HepG2 (cell line): Measurements from ENCODE around the gene SLC2A13. TPM values are rescaled to one million over a fixed set of nuclear protein-coding genes. Genes with fewer than 3 reads are reported as not detected.

Source experiments
- ATAC-seq: fragments of 200-7000 bp; cut with Tn5 transposase; 3 replicates; pipeline ENCODE4 v1.9.1; 2020; ENCODE audit warnings: mild to moderate bottlenecking, moderate library complexity
- BruUV-seq: library from RNA; stranded (reverse); fragments of 400-500 nt; replicated peaks from 2 replicates; lab custom pipeline; 2021; lab: Mats Ljungman, UMichigan
- CTCF ChIA-PET: fragments of 300-600 bp; formaldehyde crosslinking; extraction: SDS; loops from one replicate; lab custom pipeline; 2021; ENCODE audit warnings: low total read pairs, inconsistent platforms, low intra/inter-chr PET ratio; lab: Yijun Ruan, JAX
- POLR2A ChIA-PET: fragments of 350-600 bp; sonication (Branson Sonifier 250); formaldehyde crosslinking; loops from one replicate; lab custom pipeline; 2020; ENCODE audit warnings: antibody characterized with exemption, inconsistent platforms; lab: Yijun Ruan, JAX
- DNase-seq: peaks from one replicate; pipeline ENCODE4 v3.0.0-alpha.2; 2015; ENCODE audit warnings: low spot score
- FAIRE-seq: peaks from 3 replicates; lab custom pipeline; 2011; peaks lifted over from hg19 to GRCh38; lab: Jason Lieb, UNC
- H2AFZ ChIP-seq: one replicate; pipeline ENCODE4 v1.6.1; 2011; ENCODE audit warnings: low read length, inconsistent platforms
- H3K27ac ChIP-seq: fragments of 300-600 bp; 3 replicates; pipeline ENCODE4 v1.8.0; 2011; ENCODE audit warnings: mixed run types, mild to moderate bottlenecking, mixed read lengths, low read length, inconsistent platforms; ENCODE audit not compliant: insufficient read depth; ENCODE audit errors: extremely low read length
- H3K27me3 ChIP-seq, 2 experiments: fragments of 200-600 bp in 1 of 2; 2 replicates in 1 of 2; 3 replicates in 1 of 2; pipeline versions ENCODE4 v1.6.0 to v1.8.0; 2011; ENCODE audit warnings: low read length in 2 of 2, mild to moderate bottlenecking in 2 of 2, moderate library complexity in 2 of 2, inconsistent platforms in 1 of 2; ENCODE audit not compliant: insufficient read depth in 2 of 2, control insufficient read depth in 1 of 2
- H3K36me3 ChIP-seq, 2 experiments: fragments of 200-600 bp in 1 of 2; replicated peaks in 1 of 2; 2 replicates in 1 of 2; 3 replicates in 1 of 2; pipeline versions ENCODE4 v1.5.1 to v1.8.0; 2011; ENCODE audit warnings: low read length in 2 of 2, inconsistent platforms in 1 of 2; ENCODE audit not compliant: insufficient read depth in 2 of 2, control insufficient read depth in 1 of 2
- H3K4me1 ChIP-seq: 2 replicates; pipeline ENCODE4 v1.5.1; 2012; ENCODE audit warnings: low read length, inconsistent platforms; ENCODE audit not compliant: insufficient read depth
- H3K4me2 ChIP-seq: 2 replicates; pipeline ENCODE4 v1.6.0; 2011; ENCODE audit warnings: low read depth, low read length, inconsistent platforms
- H3K4me3 ChIP-seq, 3 experiments: fragments of 200-600 bp in 1 of 3; sonication (generic), shearing (Covaris generic) in 1 of 3; replicated peaks in 1 of 3; 2 replicates each; pipeline ENCODE4 v1.5.1; 2011 to 2016; ENCODE audit warnings: low read length in 3 of 3, inconsistent platforms in 2 of 3, low read depth in 2 of 3, mild to moderate bottlenecking in 2 of 3, control low read depth in 1 of 3, mixed read lengths in 1 of 3; ENCODE audit not compliant: insufficient read depth in 1 of 3
- H3K79me2 ChIP-seq: one replicate; pipeline ENCODE4 v1.6.1; 2011; ENCODE audit warnings: low read length, inconsistent platforms; ENCODE audit not compliant: insufficient read depth
- H3K9ac ChIP-seq: 2 replicates; pipeline ENCODE4 v1.6.0; 2011; ENCODE audit warnings: mild to moderate bottlenecking, low read depth, low read length, inconsistent platforms; ENCODE audit not compliant: insufficient read depth
- H3K9me3 ChIP-seq: 2 replicates; pipeline ENCODE4 v1.5.1; 2012; ENCODE audit warnings: mild to moderate bottlenecking, low read length
- H4K20me1 ChIP-seq: 2 replicates; pipeline ENCODE4 v1.6.0; 2011; ENCODE audit warnings: inconsistent platforms, mild to moderate bottlenecking, low read length, moderate library complexity; ENCODE audit not compliant: insufficient read depth
- CEBPB ChIP-seq: IDR thresholded peaks from 2 replicates; pipeline ENCODE4 v1.6.1; 2011; ENCODE audit warnings: low read depth, low read length, improper control_type of control experiment, borderline replicate concordance
- CREM ChIP-seq, 2 experiments: sonication (generic) in 1 of 2; formaldehyde crosslinking in 1 of 2; IDR thresholded peaks; 2 replicates each; pipeline versions ENCODE4 v1.4.0 to v1.6.1; 2016 to 2020; ENCODE audit warnings: antibody characterized with exemption in 1 of 2, mild to moderate bottlenecking in 1 of 2, missing genetic modification reagents in 1 of 2
- FOXA1 ChIP-seq, 2 experiments: fragments of 450-650 bp in 1 of 2; sonication (generic) in 1 of 2; formaldehyde crosslinking in 1 of 2; IDR thresholded peaks; 2 replicates each; pipeline versions ENCODE4 v1.4.0 to v1.6.1; 2016 to 2020; ENCODE audit warnings: missing genetic modification reagents in 1 of 2
- MAZ ChIP-seq, 2 experiments: sonication (generic) in 1 of 2; formaldehyde crosslinking in 1 of 2; IDR thresholded peaks; 2 replicates each; pipeline versions ENCODE4 v1.5.0 to v1.6.1; 2012 to 2020; ENCODE audit warnings: low read depth in 2 of 2, mild to moderate bottlenecking in 2 of 2, borderline replicate concordance in 1 of 2, improper control_type of control experiment in 1 of 2, low read length in 1 of 2, missing genetic modification reagents in 1 of 2, moderate library complexity in 1 of 2
- MTA3 ChIP-seq: sonication (generic); formaldehyde crosslinking; IDR thresholded peaks from 2 replicates; pipeline ENCODE4 v1.4.0; 2020; ENCODE audit warnings: missing genetic modification reagents
- RAD51 ChIP-seq: fragments of 450-650 bp; IDR thresholded peaks from 2 replicates; pipeline ENCODE4 v1.6.1; 2016; ENCODE audit warnings: borderline replicate concordance
- REXO4 ChIP-seq: sonication (generic); formaldehyde crosslinking; IDR thresholded peaks from 2 replicates; pipeline ENCODE4 v1.8.0; 2022; ENCODE audit warnings: missing genetic modification reagents, mild to moderate bottlenecking, borderline replicate concordance
- RFX5 ChIP-seq: IDR thresholded peaks from 2 replicates; pipeline ENCODE4 v1.6.1; 2011; ENCODE audit warnings: low read depth, low read length, improper control_type of control experiment
- RFXANK ChIP-seq: IDR thresholded peaks from 2 replicates; pipeline ENCODE4 v1.6.1; 2016
- U2AF1 ChIP-seq: fragments of 200-400 bp; formaldehyde crosslinking; optimal IDR thresholded peaks from 2 replicates; pipeline ENCODE3; 2017; ENCODE audit warnings: mild to moderate bottlenecking, low read depth, low read length
- ZNF430 ChIP-seq: sonication (generic); formaldehyde crosslinking; IDR thresholded peaks from 2 replicates; pipeline ENCODE4 v1.9.0; 2021; ENCODE audit warnings: mild to moderate bottlenecking, missing genetic modification reagents
- ZNF737 ChIP-seq: sonication (generic); formaldehyde crosslinking; IDR thresholded peaks from 2 replicates; pipeline ENCODE4 v1.5.0; 2020; ENCODE audit warnings: missing genetic modification reagents, mild to moderate bottlenecking, borderline replicate concordance
- ZSCAN31 ChIP-seq: sonication (generic); formaldehyde crosslinking; IDR thresholded peaks from 2 replicates; pipeline ENCODE4 v1.5.0; 2020; ENCODE audit warnings: low read depth, mild to moderate bottlenecking, missing genetic modification reagents
- WGBS: methylation state at CpG from one replicate; pipeline ENCODE4 v1.1.6; 2017; ENCODE audit warnings: low lambda C conversion rate; 5-methylcytosine and 5-hydroxymethylcytosine counted together
- in situ Hi-C: cut with HindIII; loops from 2 replicates; pipeline ENCODE4 v1.10.0; 2017; ENCODE audit warnings: low pct_unique_long_range_greater_than_20kb; ENCODE audit not compliant: extremely low pct_ligation_motif_present
- intact Hi-C: fragments of 100-400 bp; cut with micrococcal nuclease; formaldehyde crosslinking; loops from one replicate; pipeline ENCODE4 v1.10.0; 2022; ENCODE audit not compliant: unreplicated experiment
- polyA plus RNA-seq, 8 experiments: library from polyadenylated mRNA; depleted of rRNA in 3 of 8; stranded (reverse) in 7 of 8; unstranded in 1 of 8; fragments of >200 nt; fragmentation: Illumina TruSeq in 4 of 8; extraction: Trizol in 4 of 8; gene quantifications; 2 replicates each; pipeline versions ENCODE4 v1.2.1 to v1.2.3, GENCODE V29; 2011 to 2016; ENCODE audit warnings: low read depth in 4 of 8, missing spikeins in 1 of 8, mixed read lengths in 1 of 8; ENCODE audit not compliant: insufficient read depth in 1 of 8
- total RNA-seq, 5 experiments: library from RNA; depleted of rRNA; stranded (reverse); fragments of >200 nt; fragmentation: Illumina TruSeq; extraction: Trizol; gene quantifications; 2 replicates each; pipeline ENCODE4 v1.2.3, GENCODE V29; 2016; ENCODE audit warnings: low read depth in 1 of 5
- TF ChIP-seq, protein P1 (sequence below): sonication (generic); formaldehyde crosslinking; IDR thresholded peaks from 2 replicates; pipeline ENCODE4 v1.5.1; 2020; ENCODE audit warnings: missing genetic modification reagents, mild to moderate bottlenecking, borderline replicate concordance
- TF ChIP-seq, protein P2 (sequence below): sonication (generic); formaldehyde crosslinking; IDR thresholded peaks from 2 replicates; pipeline ENCODE4 v1.4.0; 2020; ENCODE audit warnings: missing genetic modification reagents
- TF ChIP-seq, protein P3 (sequence below): sonication (generic); formaldehyde crosslinking; IDR thresholded peaks from 2 replicates; pipeline ENCODE4 v1.4.0; 2020; ENCODE audit warnings: missing genetic modification reagents

SLC2A13 gene
- total and polyA plus RNA-seq, 2 of the 13 experiments (the other 11 are each of a cell fraction or from before 2014, with no cell fraction given): 5.5 to 6.0 TPM

DNA sequence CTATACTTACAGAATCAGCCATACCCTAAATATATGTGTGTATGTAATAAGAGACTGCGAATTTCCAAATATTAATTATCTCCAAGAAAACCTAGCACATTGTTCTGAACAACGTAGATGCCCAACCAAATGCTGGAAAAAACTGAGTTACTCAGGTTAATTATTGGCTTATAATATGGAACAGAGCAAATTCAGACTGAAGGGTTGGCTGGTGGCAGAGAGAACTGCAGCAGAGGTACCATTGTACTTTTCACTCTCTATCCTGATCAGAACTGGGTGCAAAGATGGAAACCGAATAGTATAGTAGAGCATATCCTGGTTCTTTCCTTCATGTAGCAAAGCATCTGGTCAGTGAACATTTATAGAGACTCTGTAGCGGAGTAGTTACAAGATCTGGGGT, 185.7 kb downstream of the SLC2A13 start:
- TF ChIP-seq, protein P1, sequence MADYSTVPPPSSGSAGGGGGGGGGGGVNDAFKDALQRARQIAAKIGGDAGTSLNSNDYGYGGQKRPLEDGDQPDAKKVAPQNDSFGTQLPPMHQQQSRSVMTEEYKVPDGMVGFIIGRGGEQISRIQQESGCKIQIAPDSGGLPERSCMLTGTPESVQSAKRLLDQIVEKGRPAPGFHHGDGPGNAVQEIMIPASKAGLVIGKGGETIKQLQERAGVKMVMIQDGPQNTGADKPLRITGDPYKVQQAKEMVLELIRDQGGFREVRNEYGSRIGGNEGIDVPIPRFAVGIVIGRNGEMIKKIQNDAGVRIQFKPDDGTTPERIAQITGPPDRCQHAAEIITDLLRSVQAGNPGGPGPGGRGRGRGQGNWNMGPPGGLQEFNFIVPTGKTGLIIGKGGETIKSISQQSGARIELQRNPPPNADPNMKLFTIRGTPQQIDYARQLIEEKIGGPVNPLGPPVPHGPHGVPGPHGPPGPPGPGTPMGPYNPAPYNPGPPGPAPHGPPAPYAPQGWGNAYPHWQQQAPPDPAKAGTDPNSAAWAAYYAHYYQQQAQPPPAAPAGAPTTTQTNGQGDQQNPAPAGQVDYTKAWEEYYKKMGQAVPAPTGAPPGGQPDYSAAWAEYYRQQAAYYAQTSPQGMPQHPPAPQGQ: no peak
- TF ChIP-seq ZNF737 (CRISPR knock-in tag) (no peak), MTA3 (CRISPR knock-in tag) (no peak), CEBPB (no peak), RAD51 (no peak), ZNF430 (CRISPR knock-in tag) (no peak), REXO4 (no peak), MAZ (IDR thresholded peaks at IDR 0.05; ENCODE audit: borderline replicate concordance, low read depth, low read length) (no peak), MAZ (CRISPR knock-in tag; IDR thresholded peaks at IDR 0.05; ENCODE audit: low read depth) (no peak), FOXA1 (IDR thresholded peaks at IDR 0.05) (no peak), FOXA1 (CRISPR knock-in tag; IDR thresholded peaks at IDR 0.05) (no peak), ZSCAN31 (CRISPR knock-in tag) (no peak), RFXANK (CRISPR knock-in tag) (no peak), RFX5 (no peak), U2AF1 (no peak), CREM (IDR thresholded peaks at IDR 0.05) (no peak), CREM (CRISPR knock-in tag; IDR thresholded peaks at IDR 0.05) (no peak)
- TF ChIP-seq, protein P2, sequence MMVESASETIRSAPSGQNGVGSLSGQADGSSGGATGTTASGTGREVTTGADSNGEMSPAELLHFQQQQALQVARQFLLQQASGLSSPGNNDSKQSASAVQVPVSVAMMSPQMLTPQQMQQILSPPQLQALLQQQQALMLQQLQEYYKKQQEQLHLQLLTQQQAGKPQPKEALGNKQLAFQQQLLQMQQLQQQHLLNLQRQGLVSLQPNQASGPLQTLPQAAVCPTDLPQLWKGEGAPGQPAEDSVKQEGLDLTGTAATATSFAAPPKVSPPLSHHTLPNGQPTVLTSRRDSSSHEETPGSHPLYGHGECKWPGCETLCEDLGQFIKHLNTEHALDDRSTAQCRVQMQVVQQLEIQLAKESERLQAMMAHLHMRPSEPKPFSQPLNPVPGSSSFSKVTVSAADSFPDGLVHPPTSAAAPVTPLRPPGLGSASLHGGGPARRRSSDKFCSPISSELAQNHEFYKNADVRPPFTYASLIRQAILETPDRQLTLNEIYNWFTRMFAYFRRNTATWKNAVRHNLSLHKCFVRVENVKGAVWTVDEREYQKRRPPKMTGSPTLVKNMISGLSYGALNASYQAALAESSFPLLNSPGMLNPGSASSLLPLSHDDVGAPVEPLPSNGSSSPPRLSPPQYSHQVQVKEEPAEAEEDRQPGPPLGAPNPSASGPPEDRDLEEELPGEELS (CRISPR knock-in tag): no peak
- TF ChIP-seq, protein P3, sequence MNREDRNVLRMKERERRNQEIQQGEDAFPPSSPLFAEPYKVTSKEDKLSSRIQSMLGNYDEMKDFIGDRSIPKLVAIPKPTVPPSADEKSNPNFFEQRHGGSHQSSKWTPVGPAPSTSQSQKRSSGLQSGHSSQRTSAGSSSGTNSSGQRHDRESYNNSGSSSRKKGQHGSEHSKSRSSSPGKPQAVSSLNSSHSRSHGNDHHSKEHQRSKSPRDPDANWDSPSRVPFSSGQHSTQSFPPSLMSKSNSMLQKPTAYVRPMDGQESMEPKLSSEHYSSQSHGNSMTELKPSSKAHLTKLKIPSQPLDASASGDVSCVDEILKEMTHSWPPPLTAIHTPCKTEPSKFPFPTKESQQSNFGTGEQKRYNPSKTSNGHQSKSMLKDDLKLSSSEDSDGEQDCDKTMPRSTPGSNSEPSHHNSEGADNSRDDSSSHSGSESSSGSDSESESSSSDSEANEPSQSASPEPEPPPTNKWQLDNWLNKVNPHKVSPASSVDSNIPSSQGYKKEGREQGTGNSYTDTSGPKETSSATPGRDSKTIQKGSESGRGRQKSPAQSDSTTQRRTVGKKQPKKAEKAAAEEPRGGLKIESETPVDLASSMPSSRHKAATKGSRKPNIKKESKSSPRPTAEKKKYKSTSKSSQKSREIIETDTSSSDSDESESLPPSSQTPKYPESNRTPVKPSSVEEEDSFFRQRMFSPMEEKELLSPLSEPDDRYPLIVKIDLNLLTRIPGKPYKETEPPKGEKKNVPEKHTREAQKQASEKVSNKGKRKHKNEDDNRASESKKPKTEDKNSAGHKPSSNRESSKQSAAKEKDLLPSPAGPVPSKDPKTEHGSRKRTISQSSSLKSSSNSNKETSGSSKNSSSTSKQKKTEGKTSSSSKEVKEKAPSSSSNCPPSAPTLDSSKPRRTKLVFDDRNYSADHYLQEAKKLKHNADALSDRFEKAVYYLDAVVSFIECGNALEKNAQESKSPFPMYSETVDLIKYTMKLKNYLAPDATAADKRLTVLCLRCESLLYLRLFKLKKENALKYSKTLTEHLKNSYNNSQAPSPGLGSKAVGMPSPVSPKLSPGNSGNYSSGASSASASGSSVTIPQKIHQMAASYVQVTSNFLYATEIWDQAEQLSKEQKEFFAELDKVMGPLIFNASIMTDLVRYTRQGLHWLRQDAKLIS (CRISPR knock-in tag): no peak
- intact Hi-C loops: no loop called here
- Histone ChIP-seq H3K27me3 (no peaks in the 10 kb centered on the region), H3K4me2 (no peak overlapping the region), H4K20me1 (no peaks in the 10 kb centered on the region), H3K4me3 (no peak overlapping the region), H3K36me3 (no peaks in the 10 kb centered on the region), H3K4me1 (no peaks in the 10 kb centered on the region), H3K9me3 (no peaks in the 10 kb centered on the region), H2AFZ (no peak overlapping the region), H3K79me2 (no peaks in the 10 kb centered on the region), H3K9ac (no peak overlapping the region), H3K27ac (no peak overlapping the region)
- POLR2A ChIA-PET: no interaction called here
- FAIRE-seq (no peak), ATAC-seq (no peak), DNase-seq (no peak)
- BruUV-seq: no TSS peak
- CTCF ChIA-PET: no interaction called here
- 92% methylated on average over 4 of the region's 4 CpGs for WGBS
- in situ Hi-C loops: no loop called here
